22Rv1 (cell line): ENCODE results near the gene DCUN1D3.

Experiments used
- CTCF ChIP-seq: fragments of 450-650 bp; IDR thresholded peaks from 2 replicates; pipeline ENCODE4 v1.5.1; 2017; ENCODE audit warnings: mild to moderate bottlenecking
- ZFX ChIP-seq: fragments of 450-650 bp; IDR thresholded peaks from 2 replicates; pipeline ENCODE4 v1.6.1; 2017; ENCODE audit warnings: antibody characterized with exemption, borderline replicate concordance

- TF ChIP-seq CTCF (no peak), ZFX (no peak)
Observed at GRCh38 chr16:20905576-20905975, 5.4 kb upstream of the DCUN1D3 start.
